ENCODE data around the gene WASL.
"Not testable (repeated sequence)": the region's sequence is repeated elsewhere in the genome, so short reads cannot be mapped to it uniquely, and the experiment has no call there.

Gene WASL

DNA sequence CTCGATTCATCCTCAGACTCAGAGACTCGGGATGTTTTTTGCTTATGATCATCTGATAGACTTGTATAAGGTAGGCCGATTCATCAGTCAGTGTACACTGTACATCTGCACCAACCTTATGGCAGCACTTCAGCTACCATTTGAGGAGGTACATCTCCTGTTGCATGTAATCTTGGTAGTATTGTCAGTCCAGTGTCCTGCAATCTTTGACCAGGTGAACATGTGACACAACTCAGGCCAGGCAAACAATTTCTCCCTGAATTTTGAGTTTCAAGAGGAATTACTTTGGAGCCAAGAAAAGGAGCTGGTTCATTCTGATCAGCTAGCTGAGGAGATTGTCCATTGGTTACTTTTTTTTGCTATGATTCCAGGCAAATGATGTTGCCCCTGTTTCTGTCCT is 19.7 kb upstream of the WASL start:
- DNase-seq (ENCODE audit: low spot score), result no peak

DNA sequence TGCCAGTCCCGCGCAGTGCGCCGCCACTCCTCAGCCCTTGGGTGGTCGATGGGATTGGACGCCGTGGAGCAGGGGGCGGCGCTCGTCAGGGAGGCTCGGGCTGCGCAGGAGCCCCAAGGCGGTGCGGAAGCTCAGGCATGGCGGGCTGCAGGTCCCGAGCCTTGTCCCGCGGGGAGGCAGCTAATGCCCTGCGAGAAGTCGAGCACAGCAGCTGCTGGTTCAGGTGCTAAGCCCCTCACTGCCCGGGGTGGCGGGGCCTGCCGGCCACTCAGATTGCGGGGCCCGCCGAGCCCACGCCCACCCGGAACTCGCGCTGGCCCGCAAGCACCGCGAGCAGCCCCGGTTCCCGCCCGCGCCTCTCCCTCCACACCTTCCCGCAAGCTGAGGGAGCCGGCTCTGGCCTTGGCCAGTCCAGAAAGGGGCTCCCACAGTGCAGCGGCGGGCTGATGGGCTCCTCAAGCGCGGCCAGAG is 14.4 kb upstream of the WASL start:
- DNase-seq (ENCODE audit: low spot score), result no peak

DNA sequence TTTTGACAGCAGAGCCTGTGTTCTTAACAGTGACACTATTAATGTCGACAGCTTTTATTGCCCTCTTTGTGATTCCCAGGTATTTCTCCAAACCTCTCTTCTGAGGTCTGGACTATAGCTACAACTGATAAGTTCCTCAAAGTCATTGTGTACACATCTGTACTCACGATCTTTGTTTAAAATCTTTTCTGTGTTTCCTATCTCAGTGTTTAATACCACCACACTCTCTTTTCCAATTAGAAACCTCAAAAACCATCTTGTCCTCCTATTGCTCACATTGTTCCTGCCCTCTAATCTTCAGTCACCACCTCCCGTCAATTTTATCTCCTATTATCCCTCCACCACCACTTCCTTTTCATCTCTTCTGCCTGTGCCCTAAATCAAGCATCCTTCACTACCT is 12.9 kb upstream of the WASL start:
- no peak for DNase-seq (ENCODE audit: low spot score)

DNA sequence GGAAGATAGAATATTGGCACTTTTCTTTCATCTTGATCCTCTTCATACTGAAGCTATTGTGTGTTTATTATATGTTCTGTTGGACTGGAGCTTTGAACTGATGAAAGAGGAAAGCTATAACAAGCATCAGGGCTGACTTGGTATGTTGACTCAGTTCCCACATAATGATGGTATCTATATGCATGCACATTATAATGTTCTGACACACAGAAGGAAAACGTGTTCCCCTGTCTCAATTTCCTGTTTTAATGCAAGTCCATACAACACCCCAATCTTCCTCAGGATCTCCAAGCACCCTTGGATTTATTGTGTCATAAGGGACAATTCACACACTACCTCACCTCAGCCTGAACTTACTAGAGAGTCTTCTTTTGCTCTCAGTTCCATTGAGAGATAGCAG is 8.3 kb upstream of the WASL start:
- no peak for DNase-seq (ENCODE audit: low spot score)

DNA sequence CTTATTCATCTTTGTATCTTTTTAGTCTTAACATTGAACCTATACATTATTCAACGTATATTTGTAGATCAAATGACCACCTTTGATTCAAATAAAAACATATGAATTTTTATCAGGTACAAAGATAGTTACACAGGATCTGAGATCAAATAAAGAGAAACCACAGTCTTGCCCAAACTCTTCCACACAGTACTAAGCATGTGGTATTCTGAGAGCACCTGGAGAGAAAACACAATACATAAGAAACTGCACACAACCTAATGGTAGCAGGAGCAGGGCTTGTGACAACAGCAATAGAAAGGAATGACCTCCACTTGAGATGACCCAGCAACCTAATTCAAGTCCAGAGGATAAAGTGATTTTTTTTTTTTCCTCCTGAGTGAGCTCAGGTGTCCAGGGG is 6.5 kb upstream of the WASL start:
- no peak for DNase-seq (ENCODE audit: low spot score)

DNA sequence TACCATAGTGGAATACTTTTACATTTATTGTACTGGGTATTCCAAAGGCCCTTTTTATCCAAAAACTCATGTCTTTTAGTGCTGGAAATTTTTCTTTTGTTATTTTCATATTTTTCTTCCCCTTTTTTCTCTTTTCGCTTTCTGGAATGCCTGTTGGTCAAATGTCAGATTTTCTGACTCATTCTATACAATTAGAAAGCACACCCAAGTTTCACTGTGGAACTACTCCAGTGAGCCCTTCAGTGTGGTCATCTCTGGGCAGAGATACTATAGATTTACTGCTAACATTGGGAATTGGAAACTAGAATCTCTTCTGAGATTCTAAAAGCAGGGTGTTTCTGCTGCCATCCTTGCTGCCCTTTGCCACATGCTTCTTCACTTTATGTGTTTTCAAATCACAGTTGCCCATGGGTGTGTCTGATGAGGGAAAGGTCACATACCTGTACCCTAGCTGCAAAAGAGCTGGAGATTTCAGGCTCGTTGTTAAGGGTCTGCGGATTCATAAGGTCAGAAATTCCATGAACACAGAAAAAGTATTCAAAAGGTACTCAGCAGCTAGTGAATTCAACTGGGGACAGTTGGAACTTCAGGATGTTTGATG is 5.6 kb upstream of the WASL start:
- no peak for DNase-seq (ENCODE audit: low spot score)

DNA sequence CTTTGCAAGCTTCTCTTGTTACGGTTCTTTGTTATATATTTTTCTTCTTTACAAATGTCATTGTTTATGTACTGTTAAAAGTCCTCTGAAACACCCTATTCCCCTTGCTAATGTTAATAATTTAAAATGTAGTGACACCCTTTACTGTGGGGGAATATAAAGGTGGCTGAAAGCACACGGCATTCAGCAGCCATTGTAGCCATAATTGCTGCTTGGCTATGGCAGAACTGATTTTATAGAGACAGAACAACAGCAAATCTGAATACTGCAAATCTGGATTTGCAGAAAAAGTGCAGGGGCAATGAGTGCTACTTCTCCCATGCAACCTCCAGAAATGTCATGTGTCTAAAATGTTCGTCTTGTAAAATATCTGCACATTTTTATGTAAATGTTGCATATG is 3.7 kb upstream of the WASL start:
- DNase-seq (ENCODE audit: low spot score), result no peak

DNA sequence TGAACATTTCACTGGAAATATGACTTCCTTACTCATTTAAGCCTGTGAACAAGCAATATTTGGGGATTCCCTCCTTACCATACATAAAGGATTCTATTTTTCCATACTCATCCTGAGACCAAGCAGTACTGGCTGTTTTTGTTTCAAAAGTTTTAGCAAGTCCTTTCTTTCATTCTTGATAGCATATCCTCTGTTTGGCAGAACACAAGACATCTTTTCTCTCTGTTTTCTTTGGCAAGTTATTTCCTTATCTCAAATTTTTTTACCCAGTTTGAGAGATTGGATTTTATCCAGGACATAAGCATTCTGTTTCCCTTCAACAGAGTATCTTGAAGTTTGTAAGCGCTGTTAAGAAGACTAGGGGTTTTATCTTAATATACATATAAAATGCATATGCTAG is 3.0 kb upstream of the WASL start:
- no peak for DNase-seq (ENCODE audit: low spot score)

DNA sequence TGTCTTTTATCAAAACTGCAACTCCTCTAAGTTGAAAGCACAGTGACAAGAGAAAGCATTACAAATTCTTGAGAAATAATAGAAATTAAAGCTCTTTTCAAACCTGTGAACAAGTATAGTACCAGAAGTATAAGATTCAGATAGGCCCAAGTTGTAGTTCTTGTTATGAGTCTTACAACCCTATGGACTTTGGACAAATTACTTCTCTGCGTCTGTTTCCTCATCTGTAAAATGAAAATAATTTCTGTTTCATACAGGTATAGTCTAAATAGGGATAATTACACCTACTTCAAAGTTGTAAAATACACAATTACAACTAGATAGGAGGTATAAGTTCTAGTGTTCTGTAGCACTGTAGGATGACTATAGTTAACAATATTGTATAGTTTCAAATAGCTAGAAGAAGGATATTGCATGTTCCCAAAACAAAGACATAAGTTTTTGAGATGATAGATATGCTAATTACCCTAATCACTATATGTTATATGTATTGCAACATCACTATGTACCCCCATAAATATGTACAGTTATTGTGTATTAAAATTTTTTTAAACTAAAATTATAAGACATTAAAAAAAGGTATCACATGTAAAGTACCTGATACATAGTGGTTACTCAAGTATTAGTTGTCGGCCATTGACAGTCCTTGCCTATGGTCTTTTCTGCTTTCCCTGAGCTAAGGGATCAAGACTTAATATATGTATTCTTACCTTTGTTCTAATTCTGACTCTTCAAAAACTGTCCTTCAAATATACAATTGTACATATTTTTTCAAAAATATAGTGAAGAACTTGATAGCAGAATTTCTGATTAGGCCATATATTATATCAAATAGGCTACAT is 1.8 kb upstream of the WASL start:
- no peak for DNase-seq (ENCODE audit: low spot score)

DNA sequence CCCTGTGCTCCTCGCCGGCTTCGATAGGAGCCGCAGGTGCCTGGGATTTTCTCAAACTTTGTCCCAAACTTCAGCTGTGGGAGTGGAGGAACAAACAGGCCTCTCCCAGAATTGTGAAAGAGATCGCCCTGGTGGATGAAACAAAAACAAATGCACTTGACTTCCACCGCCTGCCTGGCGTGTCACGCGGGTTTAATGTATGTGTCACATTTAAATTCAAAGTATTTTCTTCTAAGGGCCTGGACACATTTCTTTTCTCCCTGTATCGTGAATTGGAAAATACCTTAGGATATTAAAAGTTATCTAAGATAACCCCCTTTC is 694 bp upstream of the WASL start:
- peak; percentile 71 for DNase-seq (ENCODE audit: low spot score)

DNA sequence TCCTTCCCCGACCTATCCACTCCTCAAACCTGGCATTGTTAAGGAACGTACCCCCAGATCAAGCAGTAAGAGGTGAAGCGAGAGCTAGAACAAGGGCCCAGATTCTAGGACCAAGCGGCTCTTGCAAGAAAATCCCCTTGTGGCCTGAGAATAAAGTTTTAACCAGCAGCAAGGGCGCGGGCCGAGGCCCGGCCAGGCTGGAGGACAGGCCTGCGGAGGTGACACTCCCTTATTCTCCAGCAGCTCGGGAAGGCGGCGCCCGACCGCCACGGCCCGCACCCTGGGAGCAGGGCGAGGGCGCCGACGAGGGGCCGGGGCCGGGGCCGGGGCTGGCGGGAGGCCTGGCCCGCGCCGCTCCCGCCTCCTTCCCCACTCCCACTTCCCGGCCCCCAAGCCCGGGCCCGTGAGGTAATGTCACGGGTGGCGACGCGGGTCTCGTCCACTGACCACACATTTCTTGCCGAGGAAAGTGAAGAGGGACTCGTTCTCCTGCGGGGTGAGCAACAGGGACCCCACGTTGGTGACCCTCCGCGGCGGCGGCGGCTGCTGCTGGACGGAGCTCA is 551 bp downstream of the WASL start:
- DNase-seq (ENCODE audit: low spot score), result peak; percentile 22

DNA sequence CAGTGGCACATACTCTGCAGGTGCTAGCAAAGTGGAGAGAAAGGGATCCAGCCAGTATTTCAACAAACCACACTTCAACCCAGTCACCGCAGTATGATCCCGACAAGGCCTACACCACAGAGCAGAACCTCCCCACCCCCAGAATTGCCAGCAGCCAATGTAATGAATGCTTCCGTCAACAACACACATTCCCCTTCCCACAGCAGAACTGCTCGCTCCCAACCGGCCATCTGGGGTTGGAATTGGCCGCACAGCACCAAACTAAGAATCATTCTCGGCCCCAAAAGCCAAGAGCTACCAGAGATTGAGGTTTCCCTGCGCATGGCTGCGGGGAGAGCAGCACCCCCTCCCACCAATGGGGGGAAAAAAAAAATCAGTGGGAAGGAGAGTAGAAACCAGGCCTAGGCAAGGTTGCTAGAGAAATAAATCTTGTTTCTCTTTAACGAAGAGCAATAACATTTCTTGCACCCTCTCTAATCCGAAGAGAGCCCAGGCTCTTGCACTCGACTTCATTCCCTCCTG is 1.1 kb downstream of the WASL start:
- DNase-seq (ENCODE audit: low spot score), result peak; percentile 51

DNA sequence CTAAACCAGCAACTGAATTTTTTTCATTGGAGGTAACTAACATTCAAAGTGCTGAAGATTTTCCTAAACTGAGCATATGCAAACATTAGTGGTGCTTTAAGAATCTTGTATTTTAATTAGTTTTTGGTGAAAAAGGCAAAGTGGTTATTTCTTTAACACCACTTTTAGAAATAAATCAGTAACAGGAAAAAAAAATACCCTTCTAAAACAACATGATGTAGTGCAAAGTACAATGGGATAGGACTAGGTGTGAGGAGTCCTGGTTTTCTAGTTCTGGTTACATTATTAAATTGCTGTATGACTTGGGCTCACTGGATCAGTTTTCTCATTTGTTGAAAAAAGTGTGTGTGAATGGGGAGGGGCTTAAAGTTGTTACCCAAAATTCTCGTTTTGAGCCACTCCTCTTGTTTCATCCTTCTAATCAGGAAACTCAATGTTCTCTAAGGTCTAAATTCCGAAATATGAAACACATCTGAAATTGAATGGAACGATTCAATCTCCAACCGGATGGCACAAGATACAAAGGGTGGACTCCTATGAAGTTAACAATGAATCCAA is 1.8 kb downstream of the WASL start:
- DNase-seq (ENCODE audit: low spot score), result no peak

DNA sequence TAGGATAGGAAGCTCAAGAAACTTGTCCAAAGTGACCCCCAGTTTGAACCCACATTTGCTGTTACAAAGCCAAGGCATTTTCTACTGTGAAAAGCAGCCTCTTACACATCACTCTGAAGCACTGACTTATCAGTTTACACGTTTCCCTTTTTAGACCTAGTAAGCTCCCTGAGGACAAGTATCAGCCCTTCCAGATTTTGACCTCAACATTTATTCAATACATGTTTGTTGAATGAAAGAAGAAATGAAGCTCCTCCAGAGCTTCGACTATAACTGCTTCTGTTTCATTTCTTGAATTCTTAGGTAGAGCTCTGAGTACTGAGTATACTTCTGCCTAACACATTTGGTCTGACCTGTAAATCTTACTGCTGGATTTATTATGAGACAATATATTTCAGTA is 2.7 kb downstream of the WASL start:
- no peak for DNase-seq (ENCODE audit: low spot score)

DNA sequence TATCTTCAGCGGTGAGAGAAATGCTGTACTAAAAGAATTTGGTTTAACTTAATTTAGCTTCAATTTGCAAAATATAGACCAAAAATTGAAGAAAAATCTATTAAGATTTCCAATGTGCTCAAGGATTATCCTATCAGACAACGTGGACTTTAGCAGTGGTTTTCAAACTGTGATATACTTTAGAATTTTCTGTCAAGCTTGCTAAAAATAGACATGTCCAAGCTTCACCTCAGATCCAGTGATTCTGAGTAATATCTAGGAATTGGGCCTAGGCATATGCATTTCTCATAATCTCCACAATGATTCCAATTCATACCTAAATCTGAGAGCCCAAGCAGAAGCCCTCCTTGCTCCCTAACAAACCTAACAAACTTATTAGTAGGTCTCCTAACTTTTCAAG is 3.4 kb downstream of the WASL start:
- DNase-seq (ENCODE audit: low spot score), result no peak

DNA sequence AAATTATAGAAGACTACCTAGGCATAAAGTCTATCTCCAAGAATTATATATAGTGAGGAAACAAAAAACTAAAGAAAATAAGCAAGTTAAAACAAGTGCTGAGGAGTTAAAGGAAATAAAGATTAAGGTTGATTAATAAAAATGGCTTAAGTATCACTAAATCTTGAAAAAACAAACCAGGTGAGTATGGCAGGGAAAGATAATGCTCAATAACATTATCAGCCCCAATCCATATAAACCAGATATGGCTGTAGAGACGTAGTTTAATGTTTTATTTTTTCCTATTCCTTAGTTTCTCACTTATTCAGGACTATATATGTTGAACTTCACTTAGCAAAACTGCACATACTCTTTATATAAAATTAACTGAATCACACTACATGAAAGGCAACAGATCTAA is 4.4 kb downstream of the WASL start:
- DNase-seq (ENCODE audit: low spot score), result no peak

DNA sequence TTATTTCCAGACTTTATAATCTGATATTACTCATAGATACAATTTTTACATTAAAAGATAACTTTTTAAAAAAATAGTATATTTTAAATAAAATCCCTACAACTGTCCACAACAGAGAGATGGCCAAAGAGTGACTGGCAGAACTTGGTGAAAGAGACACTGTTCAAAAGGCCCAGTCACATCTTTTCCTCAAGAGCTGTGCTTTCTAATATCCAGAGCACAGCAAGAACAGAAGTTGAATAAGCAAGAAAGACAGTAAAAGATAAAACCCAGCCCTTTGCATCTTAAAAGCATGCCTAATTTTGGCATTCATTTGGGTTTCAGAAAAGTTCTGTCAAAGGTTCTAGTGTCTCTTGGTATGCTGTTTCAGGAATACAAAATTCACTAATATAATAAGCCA is 6.9 kb downstream of the WASL start:
- no peak for DNase-seq (ENCODE audit: low spot score)

DNA sequence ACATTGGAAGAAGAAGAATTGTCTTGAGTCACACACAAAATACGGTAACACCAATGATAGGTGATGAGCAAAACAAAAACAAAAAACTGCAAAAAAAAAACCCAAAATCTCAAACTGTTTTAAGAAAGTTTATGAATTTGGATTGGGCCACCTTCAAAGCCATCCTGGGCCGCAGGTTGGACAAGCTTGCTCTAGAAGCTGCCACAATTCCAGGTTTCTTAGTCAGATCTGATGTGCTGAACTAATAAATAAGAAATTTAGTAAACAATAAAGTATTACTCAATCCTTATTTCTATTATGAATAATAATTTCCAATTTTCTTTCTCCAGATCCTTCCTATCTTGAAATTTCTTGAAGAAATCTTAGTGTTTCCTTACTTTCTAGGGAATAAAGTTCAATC is 10.0 kb downstream of the WASL start:
- no peak for DNase-seq (ENCODE audit: low spot score)

DNA sequence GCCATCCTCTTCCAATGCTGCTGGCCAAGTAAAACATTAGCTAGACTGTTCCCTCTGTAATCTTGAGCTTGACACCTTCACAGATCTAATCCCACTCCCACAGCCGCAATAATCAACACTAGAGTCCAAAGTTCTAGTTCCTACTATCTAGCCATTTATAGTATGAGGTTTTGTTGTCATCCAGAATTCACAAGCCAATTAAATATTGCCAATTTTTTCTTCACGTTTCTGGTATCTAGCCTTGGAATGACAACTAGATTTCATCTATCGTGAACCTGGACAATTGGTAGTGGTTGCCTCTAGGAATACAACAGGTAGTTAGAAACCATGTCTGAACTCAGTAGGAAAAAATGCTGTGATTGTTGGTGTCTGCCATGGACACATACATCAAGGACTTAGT is 10.4 kb downstream of the WASL start:
- no peak for DNase-seq (ENCODE audit: low spot score)

DNA sequence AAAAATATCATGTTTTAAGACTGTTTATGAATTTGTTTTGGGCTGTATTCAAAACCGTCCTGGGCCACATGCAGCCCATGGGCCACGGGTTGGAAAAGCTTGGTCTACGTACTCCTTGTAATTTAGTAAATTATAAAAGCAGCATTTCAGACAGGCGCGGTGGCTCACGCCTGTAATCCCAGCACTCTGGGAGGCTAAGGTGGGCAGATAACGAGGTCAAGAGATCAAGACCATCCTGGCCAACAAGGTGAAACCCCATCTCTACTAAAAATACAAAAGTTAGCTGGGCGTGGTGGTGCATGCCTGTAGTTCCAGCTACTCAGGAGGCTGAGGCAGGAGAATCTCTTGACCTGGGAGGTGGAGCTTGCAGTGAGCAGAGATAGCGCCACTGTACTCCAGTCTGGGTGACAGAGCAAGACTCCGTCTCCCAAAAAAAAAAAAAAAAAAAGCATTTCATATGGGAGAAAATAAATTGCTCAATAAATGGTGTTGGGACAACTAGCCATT is 11.6 kb downstream of the WASL start:
- not testable (repeated sequence) for DNase-seq (ENCODE audit: low spot score)

DNA sequence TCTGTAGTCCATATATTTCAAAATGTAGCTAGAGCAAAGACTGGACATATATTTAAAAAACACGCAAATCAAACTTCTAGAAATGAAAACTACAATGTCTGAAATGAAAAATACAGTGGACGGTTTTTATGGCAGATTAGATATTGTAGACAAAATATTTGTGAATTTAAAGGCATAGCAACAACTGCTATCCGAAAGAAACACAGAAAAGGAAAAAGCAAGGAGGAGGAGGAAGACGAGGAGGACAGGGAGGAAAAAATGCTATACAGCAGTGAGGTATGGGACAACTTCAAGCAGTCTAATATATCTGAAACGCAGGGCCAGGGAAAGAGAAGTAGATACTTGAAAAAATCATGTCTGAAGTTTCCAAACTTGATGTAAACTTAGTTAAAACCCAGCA is 13.3 kb downstream of the WASL start:
- no peak for DNase-seq (ENCODE audit: low spot score)

DNA sequence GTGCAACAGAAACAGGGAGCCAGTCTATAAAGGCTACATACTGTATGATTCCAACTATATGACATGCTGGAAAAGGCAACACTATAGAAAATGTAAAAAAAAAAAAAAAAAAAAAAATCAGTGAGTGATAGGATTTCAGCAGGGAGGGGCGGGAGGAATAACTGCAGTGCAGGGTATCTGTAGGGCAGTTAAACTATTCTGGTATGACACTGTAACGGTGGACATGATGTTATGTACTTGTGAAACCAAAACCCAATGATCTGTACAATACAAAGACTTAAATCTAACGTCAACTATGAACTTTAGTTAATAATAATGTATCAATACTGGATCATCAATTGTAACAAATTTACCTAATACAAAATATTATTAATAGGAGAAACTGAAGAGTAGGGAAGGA is 14.3 kb downstream of the WASL start:
- no peak for DNase-seq (ENCODE audit: low spot score)
